NCI-H446 (cell line): Measurements from ENCODE around the gene ANKAR.
"Not testable (repeated sequence)": the region's sequence is repeated elsewhere in the genome, so short reads cannot be mapped to it uniquely, and the experiment has no call there.

ENCODE experiments used
- DNase-seq, 2 experiments: peaks; one replicate each; lab custom pipeline; 2025; lab: John Stamatoyannopoulos, UW

Gene ANKAR

GRCh38 chr2:189660803-189661147 is 13.7 kb upstream of the ANKAR start:
- no peak for DNase-seq

GRCh38 chr2:189661148-189661956 is 13.1 kb upstream of the ANKAR start, which contains the start of gene ASNSD1:
ASNSD1 (plus strand) TSS chr2:189661459; CDS start chr2:189666133, 4,674 bp downstream.
- peak; percentile 96 to 100 for DNase-seq

- DNase-seq, result no peak
Observed at GRCh38 chr2:189661957-189662321, 12.5 kb upstream of the ANKAR start.

GRCh38 chr2:189662669-189663226 is 11.7 kb upstream of the ANKAR start:
- DNase-seq, result no peak

- DNase-seq, result not testable (repeated sequence)
Observed at GRCh38 chr2:189663319-189663718, 11.2 kb upstream of the ANKAR start.

GRCh38 chr2:189669913-189670312 is 4.6 kb upstream of the ANKAR start:
- DNase-seq, result no peak

- DNase-seq, result no peak
Observed at GRCh38 chr2:189673661-189674373, 653 bp upstream of the ANKAR start.

GRCh38 chr2:189676471-189676870 is 2.0 kb downstream of the ANKAR start:
- DNase-seq, result no peak

- DNase-seq, result no peak
Observed at GRCh38 chr2:189679226-189679625, 4.8 kb downstream of the ANKAR start.

- DNase-seq, result no peak
Observed at GRCh38 chr2:189681203-189681602, 6.7 kb downstream of the ANKAR start.

GRCh38 chr2:189681903-189682302 is 7.4 kb downstream of the ANKAR start:
- DNase-seq, result no peak

GRCh38 chr2:189683348-189683747 is 8.9 kb downstream of the ANKAR start:
- no peak for DNase-seq

- DNase-seq, result no peak
Observed at GRCh38 chr2:189684811-189685210, 10.3 kb downstream of the ANKAR start.

- no peak for DNase-seq
Observed at GRCh38 chr2:189685540-189686229, 11.2 kb downstream of the ANKAR start.

- not testable (repeated sequence) for DNase-seq
Observed at GRCh38 chr2:189687796-189688195, 13.3 kb downstream of the ANKAR start.

GRCh38 chr2:189696223-189696622 is 21.8 kb downstream of the ANKAR start:
- no peak for DNase-seq

GRCh38 chr2:189698020-189698887 is 23.8 kb downstream of the ANKAR start:
- peak in 1 of 2 experiments; percentile 15 for DNase-seq

GRCh38 chr2:189700681-189701080 is 26.2 kb downstream of the ANKAR start:
- no peak for DNase-seq

GRCh38 chr2:189702071-189702470 is 27.6 kb downstream of the ANKAR start:
- DNase-seq, result no peak

- DNase-seq, result no peak
Observed at GRCh38 chr2:189709501-189710221, 35.2 kb downstream of the ANKAR start.

- DNase-seq, result not testable (repeated sequence)
Observed at GRCh38 chr2:189717593-189717992, 43.1 kb downstream of the ANKAR start.
